IPS-NIHi7 (cell line): ENCODE results near the gene VGLL4.

Source experiments
- DNase-seq: peaks from one replicate; pipeline ENCODE4 v3.0.0; 2012; ENCODE audit warnings: mixed read lengths; ENCODE audit errors: extremely low spot score

The VGLL4 gene

DNA sequence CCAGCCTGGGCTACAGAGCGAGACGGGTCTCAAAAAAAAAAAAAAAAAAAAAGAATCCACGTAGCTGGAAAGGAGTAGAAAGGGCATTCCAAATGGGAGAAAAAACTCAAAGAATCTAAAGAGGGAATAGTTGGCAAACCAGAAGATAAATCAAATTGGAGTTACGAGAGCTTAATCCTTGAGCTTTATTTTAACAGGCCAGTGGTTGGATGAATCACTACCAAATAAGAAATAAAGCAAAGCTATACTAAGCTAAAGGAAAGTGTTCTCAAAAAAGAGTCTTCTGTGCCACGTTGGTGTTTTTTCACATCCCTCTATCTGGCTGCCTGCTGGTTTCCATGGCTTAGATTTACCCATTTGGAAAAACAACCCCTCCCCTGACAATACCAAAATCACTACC, 14.0 kb downstream of the VGLL4 start:
- no peak for DNase-seq

GRCh38 chr3:11627612-11628011, 16.1 kb downstream of the VGLL4 start:
- no peak for DNase-seq

DNA sequence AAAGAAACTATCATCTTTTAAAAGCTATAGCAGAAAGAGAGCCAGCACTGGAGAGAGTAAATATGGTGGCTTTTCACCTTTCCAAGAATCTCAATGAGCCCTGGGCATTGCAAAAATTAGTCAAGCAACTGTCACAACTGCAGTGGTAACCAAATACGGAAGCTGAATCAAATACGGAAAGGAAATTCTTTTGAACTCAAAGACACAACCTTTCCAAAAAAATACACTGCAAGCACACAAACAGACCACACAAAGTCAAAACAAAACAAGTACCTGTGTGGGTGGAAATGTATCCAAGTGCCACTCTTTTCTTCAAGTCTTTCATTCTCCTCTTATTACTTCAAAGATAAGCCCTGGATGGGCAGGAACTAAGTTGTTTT, 17.6 kb downstream of the VGLL4 start:
- no peak for DNase-seq

- no peak for DNase-seq
Measured at GRCh38 chr3:11625376-11626083, 18.2 kb downstream of the VGLL4 start.

DNA sequence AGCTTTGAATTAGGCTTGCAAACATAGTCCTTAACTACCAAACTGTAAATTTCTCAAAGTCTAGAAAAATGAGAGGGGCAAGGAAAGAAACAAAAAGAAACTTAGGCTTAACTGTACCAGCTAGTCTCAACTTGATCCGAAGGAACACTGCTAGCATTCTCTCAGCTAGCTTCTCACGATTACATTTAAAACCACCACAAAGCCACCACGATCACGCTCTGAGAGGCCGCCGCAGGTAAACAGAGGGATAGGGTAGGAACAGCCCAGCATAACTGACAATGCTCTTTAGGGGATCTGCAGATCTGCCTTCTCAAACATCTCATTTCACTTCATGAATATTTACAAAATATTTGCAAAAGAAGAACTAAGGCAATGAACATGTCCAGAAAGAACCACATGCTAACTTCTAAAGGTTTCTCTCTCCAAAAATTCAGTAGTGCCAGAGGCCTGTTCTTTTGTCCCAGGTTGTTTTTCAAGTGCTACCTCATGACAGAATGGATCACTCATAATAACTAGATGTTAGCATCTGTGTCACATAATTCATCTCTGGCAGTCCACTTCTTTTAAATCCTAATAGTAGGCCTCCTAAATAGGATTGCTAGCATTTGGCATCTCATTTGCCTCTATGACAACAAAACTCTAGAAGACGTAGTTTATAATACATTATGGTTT, 18.9 kb downstream of the VGLL4 start:
- no peak for DNase-seq

- DNase-seq = no peak
Measured at GRCh38 chr3:11624161-11624560, 19.6 kb downstream of the VGLL4 start.

GRCh38 chr3:11622586-11623550, 20.8 kb downstream of the VGLL4 start:
- DNase-seq = no peak

DNA sequence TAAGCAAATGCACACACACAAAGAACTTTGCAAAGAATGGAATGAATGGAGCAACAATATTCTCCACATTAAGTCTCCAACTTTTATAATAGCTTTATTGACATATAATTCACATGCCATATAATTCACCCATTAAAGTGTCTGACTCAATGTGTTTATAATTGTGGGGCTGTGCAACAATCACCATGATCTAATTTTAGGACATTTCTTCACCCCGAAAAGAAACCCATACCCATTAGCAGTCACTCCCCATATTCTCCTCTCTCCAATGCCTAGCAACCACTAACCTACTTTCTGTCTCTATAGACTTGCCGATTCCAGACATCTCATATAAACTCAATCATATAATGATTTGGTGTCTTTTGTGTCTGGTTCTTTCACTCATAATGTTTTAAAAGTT, 22.6 kb downstream of the VGLL4 start:
- no peak for DNase-seq

- no peak for DNase-seq
Measured at GRCh38 chr3:11619946-11620652, 23.6 kb downstream of the VGLL4 start.

GRCh38 chr3:11619461-11619860, 24.3 kb downstream of the VGLL4 start:
- DNase-seq = no peak

GRCh38 chr3:11618904-11619303, 24.8 kb downstream of the VGLL4 start:
- DNase-seq = no peak

DNA sequence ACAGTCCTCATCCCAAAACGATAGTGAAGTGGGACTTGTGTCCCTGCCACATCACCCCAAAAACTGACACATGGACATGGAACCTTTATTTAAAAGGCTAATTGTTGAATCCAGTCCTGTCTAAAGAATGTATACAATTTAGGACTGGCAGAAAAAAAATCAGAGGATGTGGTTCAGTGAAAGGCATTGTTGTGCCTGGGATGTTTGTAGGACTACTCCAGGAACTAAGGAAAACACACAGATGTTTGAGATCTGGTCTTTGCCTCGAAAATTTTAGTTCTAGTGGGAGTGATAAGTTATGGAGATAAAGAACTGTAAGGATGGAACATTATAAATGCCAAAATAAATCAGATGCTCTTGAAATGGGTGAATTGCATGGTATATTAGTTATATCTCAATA, 27.2 kb downstream of the VGLL4 start:
- DNase-seq = no peak

DNA sequence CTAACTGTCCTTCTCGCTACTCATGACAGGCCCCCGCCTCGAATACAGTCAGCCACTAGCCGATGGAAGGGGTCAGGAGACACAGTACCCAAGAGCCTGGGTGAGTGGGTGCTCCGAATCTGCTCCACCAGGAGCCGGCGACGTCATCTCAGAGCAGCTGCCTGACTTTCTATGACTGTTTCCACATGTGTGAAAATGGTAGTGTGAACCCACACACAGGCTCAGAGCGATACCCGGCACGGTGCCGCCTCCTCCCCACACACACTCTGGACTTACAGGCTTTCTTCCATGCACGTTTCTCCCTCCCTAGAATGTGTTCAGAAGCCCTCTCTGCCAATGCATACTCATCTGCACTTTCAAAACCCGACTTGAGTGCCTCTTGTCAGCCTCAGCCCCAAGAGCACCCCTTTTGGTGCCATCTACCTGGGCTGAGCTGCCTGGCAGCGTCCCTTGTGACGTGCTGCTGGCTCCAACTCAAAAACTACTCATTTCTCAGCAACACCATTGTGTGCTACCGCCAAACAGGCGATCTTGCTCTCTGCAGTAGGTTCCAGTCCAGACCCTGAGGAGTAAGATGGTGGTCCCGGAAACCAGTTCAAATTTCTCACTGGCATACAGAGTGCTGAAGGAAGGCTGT, 29.7 kb downstream of the VGLL4 start:
- no peak for DNase-seq

GRCh38 chr3:11613319-11613718, 30.4 kb downstream of the VGLL4 start:
- DNase-seq = no peak

DNA sequence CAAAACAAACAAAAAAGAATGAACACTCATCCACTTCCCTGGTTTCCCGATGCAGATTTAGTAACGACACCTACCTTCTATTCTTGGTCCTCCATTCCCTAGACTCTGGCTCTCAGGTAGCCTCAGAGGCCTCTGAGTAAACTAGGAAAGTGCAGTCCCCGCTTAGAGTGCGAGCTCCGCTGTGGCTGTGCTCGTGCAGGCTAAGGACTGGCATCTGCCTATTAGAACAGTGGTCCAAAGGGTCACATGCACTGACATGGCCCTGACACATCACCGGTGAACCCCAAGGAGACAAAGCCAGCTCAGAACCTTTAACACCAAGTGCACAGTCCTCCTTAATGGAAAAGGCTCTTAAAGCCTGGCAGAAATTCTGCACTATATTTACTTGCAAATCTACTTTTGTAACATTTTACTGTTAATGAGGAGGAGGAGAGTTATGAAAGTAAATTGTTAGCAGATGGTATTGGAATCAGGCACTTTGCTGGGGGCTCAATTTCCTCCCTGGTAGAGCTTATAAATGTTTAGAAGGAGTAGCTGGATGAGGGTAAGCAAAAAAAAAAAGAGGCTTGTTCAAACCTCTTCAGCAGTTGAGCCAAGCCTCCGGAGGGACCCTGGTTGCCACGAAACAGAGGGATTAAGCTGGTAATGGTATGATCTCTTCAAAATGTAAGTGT, 31.1 kb downstream of the VGLL4 start:
- no peak for DNase-seq

GRCh38 chr3:11611341-11611799, 32.3 kb downstream of the VGLL4 start:
- no peak for DNase-seq

DNA sequence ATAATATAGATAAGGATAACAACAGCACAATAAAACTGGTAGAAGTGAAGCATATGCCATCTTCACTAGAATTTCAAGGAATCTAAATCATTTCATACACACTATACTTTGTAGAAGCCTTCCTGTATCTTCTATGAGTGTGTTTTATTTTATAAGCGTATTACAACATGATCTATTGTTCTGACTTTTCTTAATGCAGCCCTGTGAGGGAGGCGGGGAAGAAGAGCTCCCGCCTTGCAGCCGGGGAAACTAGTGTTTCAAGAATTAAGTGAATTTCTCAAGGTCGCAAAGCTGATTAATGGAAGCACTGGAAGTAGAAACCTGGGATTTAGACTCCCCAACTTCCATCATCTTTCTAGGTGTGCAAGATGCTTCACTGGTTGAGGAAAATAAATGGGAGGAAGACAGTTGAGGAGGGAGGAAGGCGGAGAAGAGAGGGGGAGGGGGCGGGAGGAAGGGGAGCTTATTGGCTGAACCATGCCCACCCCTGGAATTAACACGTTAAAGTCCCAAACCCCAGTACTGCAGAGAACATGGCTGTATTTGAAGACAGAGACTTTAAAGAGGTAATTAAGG, 32.9 kb downstream of the VGLL4 start:
- DNase-seq = no peak

DNA sequence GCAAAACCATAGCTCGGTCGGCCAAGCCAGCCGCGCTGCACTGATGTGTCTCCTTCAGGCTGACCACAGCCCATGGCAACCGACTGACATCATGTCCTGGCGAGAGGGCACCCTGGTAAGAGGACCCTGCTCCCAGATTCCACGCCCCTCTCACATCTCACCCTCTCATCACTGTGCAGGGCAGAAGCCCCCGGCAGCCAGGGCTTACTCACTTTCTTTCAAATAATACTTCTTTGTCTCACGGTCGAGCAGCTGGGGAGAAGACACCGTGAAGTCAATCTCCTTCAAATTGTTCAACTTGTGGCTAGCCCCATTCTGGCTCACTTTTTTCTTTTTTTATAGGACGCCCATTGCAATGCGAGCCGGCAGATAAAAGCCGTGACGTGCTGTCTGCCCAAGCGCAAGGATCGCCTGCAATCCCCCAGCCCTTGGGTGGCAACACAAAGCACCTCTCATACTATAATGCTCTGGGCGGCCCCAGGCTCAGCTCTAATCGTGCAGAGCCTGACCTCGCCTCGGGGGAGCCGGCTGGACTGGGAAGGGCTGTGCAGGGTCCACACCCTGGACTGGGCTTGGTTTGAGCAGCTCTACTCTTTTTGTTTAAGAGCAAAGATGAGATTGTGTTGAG, 33.6 kb downstream of the VGLL4 start:
- no peak for DNase-seq

GRCh38 chr3:11609481-11609880, 34.2 kb downstream of the VGLL4 start:
- no peak for DNase-seq

- no peak for DNase-seq
Measured at GRCh38 chr3:11607816-11608215, 35.9 kb downstream of the VGLL4 start.
